ENCODE results near the gene C16orf78.

Gene C16orf78

DNA sequence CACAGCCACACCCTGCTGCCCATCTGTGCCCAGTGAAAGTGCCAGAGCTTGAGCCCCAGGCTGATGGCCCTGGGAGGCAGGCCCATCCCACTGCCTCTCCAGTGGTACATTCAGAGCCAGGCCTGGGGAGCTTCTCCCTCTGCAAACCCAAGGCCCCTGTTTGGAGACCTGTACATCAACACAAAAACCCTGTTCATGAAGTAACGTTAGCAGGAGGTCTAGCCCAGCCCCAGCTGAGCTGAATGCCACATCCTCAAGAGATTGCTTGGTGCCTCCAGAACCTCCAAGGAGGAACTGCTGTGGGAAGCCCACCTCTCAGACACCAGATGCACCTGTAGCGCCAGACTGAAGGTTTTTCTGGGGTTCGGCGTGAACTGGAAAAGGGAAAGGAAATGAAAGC is 31.5 kb downstream of the C16orf78 start:
- no peak for DNase-seq (ENCODE audit: low read depth)
- TF ChIP-seq, protein P1, sequence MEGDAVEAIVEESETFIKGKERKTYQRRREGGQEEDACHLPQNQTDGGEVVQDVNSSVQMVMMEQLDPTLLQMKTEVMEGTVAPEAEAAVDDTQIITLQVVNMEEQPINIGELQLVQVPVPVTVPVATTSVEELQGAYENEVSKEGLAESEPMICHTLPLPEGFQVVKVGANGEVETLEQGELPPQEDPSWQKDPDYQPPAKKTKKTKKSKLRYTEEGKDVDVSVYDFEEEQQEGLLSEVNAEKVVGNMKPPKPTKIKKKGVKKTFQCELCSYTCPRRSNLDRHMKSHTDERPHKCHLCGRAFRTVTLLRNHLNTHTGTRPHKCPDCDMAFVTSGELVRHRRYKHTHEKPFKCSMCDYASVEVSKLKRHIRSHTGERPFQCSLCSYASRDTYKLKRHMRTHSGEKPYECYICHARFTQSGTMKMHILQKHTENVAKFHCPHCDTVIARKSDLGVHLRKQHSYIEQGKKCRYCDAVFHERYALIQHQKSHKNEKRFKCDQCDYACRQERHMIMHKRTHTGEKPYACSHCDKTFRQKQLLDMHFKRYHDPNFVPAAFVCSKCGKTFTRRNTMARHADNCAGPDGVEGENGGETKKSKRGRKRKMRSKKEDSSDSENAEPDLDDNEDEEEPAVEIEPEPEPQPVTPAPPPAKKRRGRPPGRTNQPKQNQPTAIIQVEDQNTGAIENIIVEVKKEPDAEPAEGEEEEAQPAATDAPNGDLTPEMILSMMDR (IDR thresholded peaks at IDR 0.05; ENCODE audit: low read length, missing control alignments) = no peak

DNA sequence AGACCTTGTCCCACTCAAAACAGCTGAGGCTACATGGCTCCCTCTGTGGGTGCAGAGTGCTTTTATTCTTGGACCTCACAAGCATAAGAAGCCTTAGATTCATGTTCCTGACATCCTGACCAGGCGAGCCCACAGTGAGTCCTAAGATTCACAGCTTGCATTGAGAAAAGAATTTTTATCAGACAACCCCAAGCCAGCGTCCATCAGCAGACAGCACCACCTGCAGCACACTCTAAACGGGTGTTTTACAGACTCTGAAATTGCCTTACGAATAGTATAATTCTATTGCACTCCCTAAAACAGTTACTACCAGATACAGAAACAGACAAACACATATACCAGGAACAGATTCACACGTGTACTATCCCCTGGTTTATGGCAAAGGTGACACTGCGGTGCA is 31.9 kb downstream of the C16orf78 start:
- no peak overlapping the region for H3K4me3 ChIP-seq (replicated peaks; ENCODE audit: low read depth, low read length)
- DNase-seq (ENCODE audit: low read depth) = no peak
- TF ChIP-seq, protein P1 (IDR thresholded peaks at IDR 0.05; ENCODE audit: low read length, missing control alignments) = no peak

More for the DNA sequence above, 31.5 kb downstream of the C16orf78 start:
- H3K4me3 ChIP-seq (replicated peaks; ENCODE audit: low read depth, low read length) = no peak overlapping the region

DNA sequence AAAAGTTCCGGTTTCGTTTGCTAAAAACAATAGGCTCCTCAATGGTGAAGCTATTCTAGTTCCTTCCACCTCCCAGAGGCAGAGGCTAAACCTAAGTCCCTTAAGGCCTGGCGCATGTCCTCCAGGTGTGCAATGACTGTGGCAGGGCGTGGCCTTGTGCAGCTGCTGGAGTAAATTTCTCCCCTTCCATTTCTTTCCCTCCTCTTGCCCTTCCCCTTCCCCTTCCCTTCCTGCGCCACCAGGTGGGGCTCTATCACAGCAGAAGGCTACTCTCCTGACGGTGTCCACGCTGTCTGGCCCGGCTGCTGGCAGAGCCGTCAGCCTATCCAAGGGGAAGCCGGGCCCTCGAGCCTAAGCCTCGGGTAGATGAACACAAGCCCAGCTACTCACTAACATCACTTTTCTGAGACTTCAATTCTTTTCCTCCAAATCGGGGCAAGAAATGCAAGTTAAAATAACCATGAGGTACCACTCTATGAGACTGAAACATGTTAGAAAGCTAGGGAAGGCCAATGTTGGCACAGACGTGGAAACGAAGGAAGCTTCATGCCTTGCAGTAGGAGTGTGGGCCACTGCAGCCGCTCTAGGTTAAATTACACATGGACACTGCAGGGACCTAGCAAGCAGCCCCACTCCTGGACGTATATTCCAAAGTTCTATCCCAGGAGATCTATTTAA is 34.4 kb downstream of the C16orf78 start:
- no peak overlapping the region for H3K4me3 ChIP-seq (replicated peaks; ENCODE audit: low read depth, low read length)
- TF ChIP-seq, protein P1 (IDR thresholded peaks at IDR 0.05; ENCODE audit: low read length, missing control alignments) = peak; percentile 86
- peak; percentile 79 for DNase-seq (ENCODE audit: low read depth)

DNA sequence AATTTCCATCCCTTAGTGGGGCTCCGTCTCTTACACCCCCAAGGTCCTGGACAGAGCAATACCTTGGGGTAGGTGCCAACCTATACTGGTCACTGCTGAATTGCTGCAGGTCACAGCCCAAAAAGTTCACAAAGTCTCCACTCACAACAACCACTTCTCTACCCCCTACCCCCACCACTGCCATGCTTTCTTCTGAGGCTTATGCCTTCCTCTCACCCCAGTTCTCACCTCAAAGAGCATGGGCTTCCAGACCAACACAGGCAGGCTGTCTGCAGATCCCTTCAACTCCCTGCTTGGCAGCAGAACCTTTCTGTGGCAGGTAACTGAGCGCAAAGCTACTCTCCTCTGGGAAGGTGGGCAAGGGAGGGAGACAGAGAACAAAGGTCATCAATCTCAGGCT is 35.5 kb downstream of the C16orf78 start:
- TF ChIP-seq, protein P1 (IDR thresholded peaks at IDR 0.05; ENCODE audit: low read length, missing control alignments) = no peak
- no peak overlapping the region for H3K4me3 ChIP-seq (replicated peaks; ENCODE audit: low read depth, low read length)

DNA sequence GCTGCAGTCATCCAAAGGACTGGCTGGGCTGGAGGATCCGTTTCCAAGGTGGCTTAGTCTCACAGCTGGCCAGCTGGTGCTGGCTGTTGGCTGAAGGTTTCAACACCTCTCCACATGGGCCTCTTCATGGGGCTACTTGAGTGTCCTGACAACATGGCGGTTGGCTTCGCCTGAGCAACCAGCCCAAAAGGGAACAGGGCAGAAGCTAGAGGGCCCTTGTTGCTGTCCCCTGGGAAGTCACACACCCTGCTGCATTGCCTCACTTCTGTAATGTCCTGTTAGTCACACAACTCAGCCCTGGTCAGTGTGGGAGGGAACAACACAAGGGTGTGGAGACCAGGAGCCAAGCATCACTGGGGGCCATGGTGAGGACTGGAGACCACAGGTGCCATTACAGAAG is 36.6 kb downstream of the C16orf78 start:
- no peak overlapping the region for H3K4me3 ChIP-seq (replicated peaks; ENCODE audit: low read depth, low read length)
- no peak for DNase-seq (ENCODE audit: low read depth)
- TF ChIP-seq, protein P1 (IDR thresholded peaks at IDR 0.05; ENCODE audit: low read length, missing control alignments) = no peak

More for the DNA sequence above, 35.5 kb downstream of the C16orf78 start:
- DNase-seq (ENCODE audit: low read depth) = no peak

DNA sequence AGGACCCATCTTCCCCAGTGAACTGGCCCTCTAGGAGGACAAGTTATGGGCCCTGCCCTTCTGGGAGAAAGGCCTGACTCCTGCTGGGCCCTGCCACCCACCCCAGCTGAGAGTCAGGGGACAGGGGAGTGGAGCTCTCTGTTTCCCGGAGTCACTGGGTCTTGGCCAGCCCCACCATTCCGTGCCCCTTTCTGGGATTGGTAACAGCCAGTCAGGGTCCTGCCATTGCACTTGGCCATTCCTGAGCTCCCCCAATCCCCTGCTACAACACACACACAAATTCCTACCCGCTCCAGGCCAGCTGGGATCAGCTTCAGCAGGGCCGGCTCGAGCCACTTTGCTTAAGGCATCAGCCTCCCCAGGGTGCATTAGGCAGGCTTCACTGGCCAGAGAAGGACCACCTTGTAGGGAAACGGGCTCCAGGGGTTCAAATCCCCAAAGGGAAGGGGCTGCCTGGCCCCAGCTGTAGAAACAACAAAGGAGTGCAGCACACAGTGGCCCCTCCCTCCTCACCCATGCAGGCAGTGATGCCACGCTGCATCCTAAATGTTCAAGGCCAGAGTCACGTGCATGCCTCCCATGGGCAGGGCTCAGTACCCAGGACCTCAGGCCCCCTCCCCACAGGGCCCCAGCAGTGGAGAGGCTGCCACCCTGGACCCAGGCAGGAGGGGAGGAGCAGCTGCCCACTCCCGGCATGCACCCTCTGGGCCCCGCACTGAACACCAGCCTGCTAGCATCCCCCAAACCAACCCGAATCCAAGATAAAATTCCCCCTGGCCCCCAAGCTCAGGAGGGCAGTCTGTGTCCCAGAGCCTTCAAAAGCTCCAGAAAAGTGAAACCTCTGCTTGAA is 37.7 kb downstream of the C16orf78 start:
- DNase-seq (ENCODE audit: low read depth) = no peak
- TF ChIP-seq, protein P1 (IDR thresholded peaks at IDR 0.05; ENCODE audit: low read length, missing control alignments) = no peak
- H3K4me3 ChIP-seq (replicated peaks; ENCODE audit: low read depth, low read length) = no peak overlapping the region
